Lower leg skin (tissue), 3 donors: ENCODE results near the gene BTBD16.

Experiments
- POLR2A ChIP-seq, 2 donors: fragments of 450-650 bp; IDR thresholded peaks; one replicate each; pipeline ENCODE4 v1.6.1; 2016 to 2017; ENCODE audit warnings: antibody characterized with exemption in 2 of 2, mild to moderate bottlenecking in 1 of 2, moderate library complexity in 1 of 2
- TF ChIP-seq, protein P1 (sequence below), 3 donors: fragments of 450-650 bp; IDR thresholded peaks; one replicate each; pipeline ENCODE4 v1.5.1; 2016; ENCODE audit warnings: antibody characterized with exemption in 3 of 3, mild to moderate bottlenecking in 3 of 3, moderate library complexity in 2 of 3

DNA sequence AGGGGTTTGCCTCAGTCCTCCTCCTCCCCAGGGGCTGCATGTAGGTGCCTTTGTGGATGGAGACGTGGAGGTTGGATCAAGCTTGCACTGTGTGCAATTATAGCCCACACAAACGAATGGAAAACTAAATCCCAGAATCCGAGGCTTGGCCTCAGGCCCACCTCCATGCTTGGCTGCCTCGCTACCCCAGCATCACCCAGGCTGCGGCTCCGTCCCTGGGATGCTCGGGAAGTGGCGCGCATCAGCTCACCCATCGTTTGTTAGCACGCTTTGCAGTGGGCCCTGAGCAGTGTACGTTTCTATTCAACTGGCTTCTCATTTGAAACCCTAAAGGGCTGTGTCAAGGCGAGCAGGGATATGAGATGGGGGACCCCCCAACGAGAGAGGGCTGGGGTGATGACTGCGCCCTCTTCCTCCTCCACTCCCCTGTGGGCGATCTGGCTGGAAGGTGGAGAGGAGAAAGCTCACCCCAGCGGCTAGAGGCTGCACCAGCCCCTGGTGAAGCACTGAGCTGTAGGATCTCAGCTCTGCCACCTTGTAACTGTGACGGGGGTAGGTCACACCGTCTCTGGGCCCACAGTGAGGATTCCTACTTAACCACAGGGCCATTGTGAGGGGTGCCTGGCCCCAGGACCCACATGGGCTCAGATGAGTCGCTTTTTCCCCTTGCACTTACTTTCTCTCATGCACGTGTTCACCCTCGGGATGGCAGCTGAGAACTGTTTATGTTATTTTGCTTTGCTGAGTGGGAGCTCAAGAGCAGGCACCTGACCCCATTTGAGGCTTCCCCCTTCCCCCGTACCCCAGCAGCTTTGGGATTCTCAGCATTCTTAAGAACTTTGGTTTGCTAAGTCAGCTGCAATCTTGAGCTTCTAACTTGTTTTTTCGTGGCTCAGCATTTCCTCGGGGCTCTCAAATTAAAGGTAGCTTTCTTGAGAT lies 12.7 kb upstream of the BTBD16 start:
- no peak for TF ChIP-seq POLR2A (IDR thresholded peaks at IDR 0.05)
- TF ChIP-seq, protein P1, sequence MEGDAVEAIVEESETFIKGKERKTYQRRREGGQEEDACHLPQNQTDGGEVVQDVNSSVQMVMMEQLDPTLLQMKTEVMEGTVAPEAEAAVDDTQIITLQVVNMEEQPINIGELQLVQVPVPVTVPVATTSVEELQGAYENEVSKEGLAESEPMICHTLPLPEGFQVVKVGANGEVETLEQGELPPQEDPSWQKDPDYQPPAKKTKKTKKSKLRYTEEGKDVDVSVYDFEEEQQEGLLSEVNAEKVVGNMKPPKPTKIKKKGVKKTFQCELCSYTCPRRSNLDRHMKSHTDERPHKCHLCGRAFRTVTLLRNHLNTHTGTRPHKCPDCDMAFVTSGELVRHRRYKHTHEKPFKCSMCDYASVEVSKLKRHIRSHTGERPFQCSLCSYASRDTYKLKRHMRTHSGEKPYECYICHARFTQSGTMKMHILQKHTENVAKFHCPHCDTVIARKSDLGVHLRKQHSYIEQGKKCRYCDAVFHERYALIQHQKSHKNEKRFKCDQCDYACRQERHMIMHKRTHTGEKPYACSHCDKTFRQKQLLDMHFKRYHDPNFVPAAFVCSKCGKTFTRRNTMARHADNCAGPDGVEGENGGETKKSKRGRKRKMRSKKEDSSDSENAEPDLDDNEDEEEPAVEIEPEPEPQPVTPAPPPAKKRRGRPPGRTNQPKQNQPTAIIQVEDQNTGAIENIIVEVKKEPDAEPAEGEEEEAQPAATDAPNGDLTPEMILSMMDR (IDR thresholded peaks at IDR 0.05), result no peak
